ENCODE results near the gene CLGN.

The CLGN gene

GRCh38 chr4:140355288-140355687, 72.2 kb downstream of the CLGN start:
- no peak for DNase-seq (ENCODE audit: extremely low read depth, low read depth)
- TF ChIP-seq CTCF (IDR thresholded peaks at IDR 0.05; ENCODE audit: low read depth, low read length, missing control alignments) = no peak
- no peak overlapping the region for H3K4me3 ChIP-seq (replicated peaks; ENCODE audit: low read depth, low read length)

GRCh38 chr4:140353786-140354185, 73.7 kb downstream of the CLGN start:
- H3K4me3 ChIP-seq (replicated peaks; ENCODE audit: low read depth, low read length) = no peak overlapping the region
- TF ChIP-seq CTCF (IDR thresholded peaks at IDR 0.05; ENCODE audit: low read depth, low read length, missing control alignments) = no peak
- DNase-seq (ENCODE audit: extremely low read depth, low read depth) = no peak

GRCh38 chr4:140351093-140352075, 76.1 kb downstream of the CLGN start:
- no peak for DNase-seq (ENCODE audit: extremely low read depth, low read depth)
- no peak overlapping the region for H3K4me3 ChIP-seq (replicated peaks; ENCODE audit: low read depth, low read length)
- TF ChIP-seq CTCF (IDR thresholded peaks at IDR 0.05; ENCODE audit: low read depth, low read length, missing control alignments) = no peak

GRCh38 chr4:140349816-140350215, 77.6 kb downstream of the CLGN start:
- TF ChIP-seq CTCF (IDR thresholded peaks at IDR 0.05; ENCODE audit: low read depth, low read length, missing control alignments) = no peak
- no peak overlapping the region for H3K4me3 ChIP-seq (replicated peaks; ENCODE audit: low read depth, low read length)
- DNase-seq (ENCODE audit: extremely low read depth, low read depth) = no peak

- TF ChIP-seq CTCF (IDR thresholded peaks at IDR 0.05; ENCODE audit: low read depth, low read length, missing control alignments) = no peak
- no peak overlapping the region for H3K4me3 ChIP-seq (replicated peaks; ENCODE audit: low read depth, low read length)
- DNase-seq (ENCODE audit: extremely low read depth, low read depth) = no peak
Measured at GRCh38 chr4:140346136-140346535, 81.3 kb downstream of the CLGN start.

- DNase-seq (ENCODE audit: extremely low read depth, low read depth) = no peak
- no peak overlapping the region for H3K4me3 ChIP-seq (replicated peaks; ENCODE audit: low read depth, low read length)
- TF ChIP-seq CTCF (IDR thresholded peaks at IDR 0.05; ENCODE audit: low read depth, low read length, missing control alignments) = no peak
Measured at GRCh38 chr4:140344621-140345020, 82.8 kb downstream of the CLGN start.
